ENCODE results near the gene OLFML1.
A peak's percentile ranks its signal among the peaks of the same experiment; 100 is the strongest.
"Not testable (repeated sequence)": the region's sequence is repeated elsewhere in the genome, so short reads cannot be mapped to it uniquely, and the experiment has no call there.

Gene OLFML1

DNA sequence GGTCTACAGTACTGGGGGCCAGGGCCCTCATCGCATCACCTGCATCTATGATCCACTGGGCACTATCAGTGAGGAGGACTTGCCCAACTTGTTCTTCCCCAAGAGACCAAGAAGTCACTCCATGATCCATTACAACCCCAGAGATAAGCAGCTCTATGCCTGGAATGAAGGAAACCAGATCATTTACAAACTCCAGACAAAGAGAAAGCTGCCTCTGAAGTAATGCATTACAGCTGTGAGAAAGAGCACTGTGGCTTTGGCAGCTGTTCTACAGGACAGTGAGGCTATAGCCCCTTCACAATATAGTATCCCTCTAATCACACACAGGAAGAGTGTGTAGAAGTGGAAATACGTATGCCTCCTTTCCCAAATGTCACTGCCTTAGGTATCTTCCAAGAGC, 24.7 kb downstream of the OLFML1 start:
- DNase-seq (ENCODE audit: extremely low read depth in 1 of 2, low read depth in 1 of 2): no peak

DNA sequence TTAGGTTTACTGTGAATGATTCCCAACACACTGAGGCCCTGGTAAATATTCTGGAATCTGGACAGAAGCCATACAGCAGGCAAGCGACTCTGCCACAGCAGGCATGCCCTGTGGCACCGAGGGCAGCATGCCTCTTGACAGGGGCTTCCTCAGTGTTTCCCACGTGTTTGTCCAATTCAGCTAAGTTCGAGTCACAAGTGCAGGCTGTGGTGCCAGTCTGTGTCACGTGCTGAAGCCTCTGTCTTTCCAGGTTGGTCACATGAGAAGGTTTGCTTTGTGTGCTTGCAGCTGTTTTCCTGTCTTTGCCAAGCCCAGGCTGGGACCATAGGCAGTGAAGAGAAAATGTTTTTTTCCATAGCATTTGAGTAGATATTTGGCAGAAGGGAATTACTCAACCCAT, 26.1 kb downstream of the OLFML1 start:
- no peak for DNase-seq (ENCODE audit: extremely low read depth in 1 of 2, low read depth in 1 of 2)

DNA sequence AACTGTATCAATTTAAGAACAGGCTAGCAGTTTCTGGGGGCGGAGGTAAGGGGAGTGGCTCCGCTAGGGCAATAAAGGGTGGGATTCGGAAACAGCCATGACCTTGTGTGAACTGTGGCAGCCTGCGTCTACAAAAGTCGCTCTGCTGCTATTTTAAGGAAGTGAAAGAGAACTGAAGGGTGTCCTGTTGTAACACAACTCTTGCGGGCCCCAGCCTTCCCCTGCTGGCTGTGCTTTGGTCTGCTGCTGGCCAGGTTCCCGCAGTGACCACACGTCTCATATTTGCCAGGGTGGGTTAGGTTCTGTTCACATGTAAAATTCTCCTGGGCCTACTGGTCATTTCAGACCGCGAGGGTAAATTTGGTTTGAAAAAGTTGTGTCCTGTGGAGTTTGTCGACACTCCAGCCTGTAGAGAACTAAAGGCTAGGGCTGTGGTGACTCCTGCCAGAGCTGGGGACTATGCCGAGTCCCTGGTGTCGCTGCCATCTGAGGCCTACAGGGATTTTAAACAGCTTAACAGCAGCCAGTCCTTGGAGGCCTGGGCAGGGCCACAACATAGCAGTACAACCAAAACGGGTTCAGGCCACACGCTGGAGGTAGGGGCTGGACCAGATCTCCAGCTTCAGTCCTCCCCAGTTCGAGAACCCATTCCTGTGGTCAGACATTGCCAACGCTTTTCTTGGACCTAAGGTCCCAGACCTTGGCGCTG, 27.4 kb downstream of the OLFML1 start:
- DNase-seq (ENCODE audit: extremely low read depth in 1 of 2, low read depth in 1 of 2): no peak

DNA sequence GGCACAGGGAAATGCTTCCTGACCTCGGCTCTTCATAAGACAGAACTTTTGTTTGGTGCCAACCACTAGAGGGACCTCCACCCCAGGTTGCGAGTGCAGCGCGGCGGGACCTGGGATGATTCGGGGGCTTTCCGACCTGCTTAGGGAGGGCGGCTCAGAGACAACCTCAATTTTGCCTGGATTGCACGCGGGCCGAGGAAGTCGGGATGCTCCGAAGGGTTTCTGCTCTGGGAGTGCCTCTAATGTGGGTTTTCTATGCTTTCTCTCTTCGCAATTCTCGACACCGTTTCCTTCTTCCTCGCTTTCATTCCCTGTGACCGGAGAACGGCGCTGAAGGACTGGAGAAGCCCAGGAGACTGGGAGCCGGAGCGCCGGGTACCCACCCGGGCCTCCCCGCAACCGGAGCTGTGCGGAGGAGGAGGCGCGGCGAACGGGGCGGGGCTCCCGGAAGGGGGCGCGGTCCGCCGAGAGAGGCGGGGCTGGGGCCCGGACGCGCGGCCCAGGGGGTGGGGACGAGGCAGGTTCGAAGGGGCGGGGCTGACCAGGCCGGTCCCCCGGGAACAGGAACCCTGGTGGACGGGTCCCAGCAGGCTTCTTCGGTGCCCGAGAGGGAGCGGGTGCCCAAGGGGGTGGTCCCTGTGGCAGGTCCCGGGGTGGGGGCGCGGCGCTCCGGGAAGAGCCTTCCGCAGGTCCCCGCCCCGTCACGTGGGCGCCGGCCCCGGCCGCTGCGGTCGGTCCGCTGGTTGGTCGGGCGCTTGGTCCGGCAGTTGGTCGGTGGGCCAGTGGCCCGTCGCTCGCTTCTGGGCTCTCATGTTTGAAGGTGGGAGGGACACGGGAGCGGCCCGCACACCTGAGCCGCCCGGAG, 28.2 kb downstream of the OLFML1 start, which contains the start of gene PPFIBP2:
TSS of gene PPFIBP2 (plus strand) at position 766 of the 865 bp plus-strand sequence. CDS start 35,477 bp downstream, outside the sequence.
- DNase-seq (ENCODE audit: extremely low read depth in 1 of 2, low read depth in 1 of 2): peak; percentile 29 to 80

DNA sequence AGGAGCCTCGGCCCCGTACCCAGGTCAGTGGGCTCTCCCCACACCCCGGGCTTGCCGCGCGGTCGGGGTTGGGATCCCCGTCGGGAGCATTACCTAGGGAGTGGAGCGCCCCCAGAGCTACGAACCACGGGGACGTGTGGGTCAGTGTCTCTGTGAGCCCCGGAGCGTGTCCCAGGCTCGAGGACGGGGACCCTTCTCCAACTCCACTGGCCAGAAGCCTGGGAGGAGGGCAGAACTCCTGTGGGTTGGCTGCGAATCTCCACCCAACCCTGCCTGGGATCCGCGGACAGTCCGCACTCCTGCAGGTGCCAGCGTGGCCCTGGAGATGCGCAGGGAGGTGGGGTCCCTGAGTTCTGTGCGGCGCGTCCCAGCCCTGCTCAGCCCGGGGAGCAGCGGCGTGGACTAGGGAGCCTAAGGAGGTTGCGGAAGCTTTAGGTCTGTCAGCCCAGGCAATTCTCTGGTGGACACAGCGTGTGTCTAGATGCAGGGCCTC, 28.8 kb downstream of the OLFML1 start:
- no peak for DNase-seq (ENCODE audit: extremely low read depth in 1 of 2, low read depth in 1 of 2)

DNA sequence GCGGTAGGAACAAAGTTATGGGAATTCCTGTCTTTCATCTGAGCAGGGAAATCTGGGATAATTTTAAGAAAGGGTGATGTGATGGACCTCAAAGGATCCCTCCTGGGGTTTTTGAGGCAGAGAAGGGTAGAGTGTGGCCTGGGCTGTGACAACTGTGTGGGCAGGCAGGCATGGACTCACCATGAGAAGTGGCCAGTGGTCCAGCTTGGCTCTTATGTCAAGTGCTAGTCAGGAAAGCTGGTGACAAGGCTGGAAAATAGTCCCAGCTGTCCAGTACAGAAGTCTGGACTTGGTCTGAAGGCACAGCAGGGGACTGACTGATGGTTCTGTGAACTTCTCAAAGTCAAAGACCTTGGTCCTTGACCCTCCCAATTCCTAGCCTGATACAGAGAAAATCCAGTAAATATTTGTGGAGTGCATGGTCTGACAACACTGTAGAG, 30.2 kb downstream of the OLFML1 start:
- DNase-seq (ENCODE audit: extremely low read depth in 1 of 2, low read depth in 1 of 2): no peak

DNA sequence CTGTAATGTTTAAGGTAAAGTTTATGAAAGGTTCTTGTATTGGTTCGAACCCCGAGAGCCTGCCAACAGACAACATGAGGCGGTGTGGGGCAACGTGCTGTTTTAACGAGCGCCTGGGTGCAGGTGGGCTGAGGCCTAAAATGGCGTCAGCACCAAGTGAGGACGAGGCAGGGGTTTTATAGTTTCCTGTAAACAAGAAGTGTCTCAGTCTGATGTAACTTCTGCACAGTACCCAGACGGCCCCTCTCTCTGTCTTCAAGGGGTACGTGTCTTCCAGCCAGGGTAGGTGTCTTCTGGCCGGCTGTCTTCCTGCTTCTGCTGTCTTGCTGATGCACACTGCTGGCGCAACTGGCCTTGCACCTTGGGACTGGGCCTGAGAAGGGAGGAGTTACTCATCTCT, 31.2 kb downstream of the OLFML1 start:
- no peak for DNase-seq (ENCODE audit: extremely low read depth in 1 of 2, low read depth in 1 of 2)

DNA sequence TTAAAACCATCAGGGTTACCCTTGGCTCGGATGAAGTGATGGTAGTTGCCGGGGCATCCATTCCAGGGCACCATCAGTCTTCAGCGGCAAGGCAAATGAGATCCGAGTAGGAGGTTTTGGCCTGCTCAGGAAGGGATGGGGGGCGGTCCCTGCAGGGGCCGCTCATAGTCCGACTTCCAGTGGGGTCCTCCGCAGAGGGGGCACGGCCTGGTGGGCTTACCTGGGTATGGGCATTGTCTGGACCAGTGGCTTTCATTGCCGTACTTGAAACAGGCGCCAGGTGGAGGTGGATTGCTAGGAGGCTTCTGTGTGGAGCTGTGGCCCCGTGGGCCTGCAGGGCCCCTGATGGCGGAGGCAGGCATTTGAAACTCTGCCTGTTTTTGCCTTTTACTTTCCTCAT, 32.4 kb downstream of the OLFML1 start:
- not testable (repeated sequence) for DNase-seq (ENCODE audit: extremely low read depth in 1 of 2, low read depth in 1 of 2)

DNA sequence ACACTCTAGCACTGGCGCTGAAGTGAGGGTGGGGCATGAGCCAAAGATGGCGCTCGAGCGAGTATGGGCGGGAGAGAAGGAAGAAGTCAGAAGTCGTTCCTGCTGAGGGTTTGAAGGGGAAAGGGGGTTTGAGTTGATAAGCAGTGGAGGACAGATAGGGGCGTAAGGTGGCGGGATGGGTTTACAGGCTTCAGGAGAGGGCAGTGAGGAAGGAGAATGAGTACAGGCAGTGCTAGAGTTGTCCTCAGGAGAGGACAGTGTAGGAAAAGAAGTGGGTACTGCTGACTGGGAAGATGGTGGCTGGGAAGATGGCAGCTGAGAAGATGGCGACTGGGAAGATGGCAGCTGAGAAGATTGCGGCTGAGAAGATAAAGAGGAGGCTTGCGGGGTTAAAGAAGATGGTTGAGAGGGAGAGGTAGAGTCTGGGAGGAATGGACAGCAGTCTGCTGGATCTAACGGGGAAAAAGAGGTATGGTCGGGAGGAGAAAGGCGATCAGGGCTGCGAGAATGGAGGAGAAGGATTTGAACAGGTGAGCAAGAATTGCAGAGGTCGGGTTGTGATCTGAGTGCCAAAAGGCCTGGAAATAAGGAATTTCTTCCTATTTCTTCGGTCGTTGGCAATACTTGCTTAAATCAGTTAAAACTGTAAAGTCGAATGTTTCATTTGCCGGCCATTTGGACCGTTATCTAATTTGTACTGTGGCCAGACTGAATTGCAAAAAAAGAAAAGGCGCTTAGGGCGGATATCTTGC, 33.7 kb downstream of the OLFML1 start:
- DNase-seq (ENCODE audit: extremely low read depth in 1 of 2, low read depth in 1 of 2): no peak

DNA sequence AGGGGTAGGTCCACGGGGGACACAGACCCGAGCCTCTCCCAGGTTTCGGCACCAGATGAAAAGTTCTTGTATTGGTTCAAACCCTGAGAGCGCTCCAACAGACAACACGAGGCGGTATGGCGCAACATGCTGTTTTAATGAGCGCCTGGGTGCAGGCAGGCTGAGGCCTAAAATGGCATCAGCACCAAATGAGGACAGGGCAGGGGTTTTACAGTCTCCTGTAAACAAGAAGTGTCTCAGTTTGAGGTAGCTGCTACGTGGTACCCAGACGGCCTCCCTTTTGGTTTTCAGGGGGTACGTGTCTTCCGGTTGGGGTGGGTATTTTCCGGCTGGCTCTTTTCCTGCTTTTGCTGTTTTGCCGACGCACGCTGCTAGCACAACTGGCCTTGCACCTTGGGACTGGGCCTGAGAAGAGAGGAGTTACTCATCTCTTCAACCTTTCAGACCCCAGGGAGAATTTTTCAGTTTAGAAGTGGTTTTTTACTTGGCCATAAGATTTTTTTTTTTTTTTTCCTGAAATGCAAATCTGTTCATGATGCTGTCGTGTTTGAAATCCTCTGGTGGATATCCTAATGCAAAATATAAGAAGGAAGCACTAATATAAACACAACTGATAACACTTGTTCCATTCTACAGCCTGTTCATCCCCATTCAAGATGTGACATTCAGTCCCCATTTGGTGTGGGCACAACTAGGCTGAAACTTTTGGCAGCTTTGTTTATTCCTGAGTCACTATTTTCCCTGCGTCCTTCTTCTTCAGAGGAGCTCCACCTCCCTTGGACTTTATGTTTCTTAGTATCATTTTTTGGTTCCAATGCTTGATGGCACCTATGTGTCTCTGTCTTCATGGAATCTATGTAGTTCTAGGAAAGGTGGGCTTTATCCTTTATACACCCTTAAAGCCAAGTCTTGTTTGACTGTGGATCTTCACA, 35.0 kb downstream of the OLFML1 start:
- DNase-seq (ENCODE audit: extremely low read depth in 1 of 2, low read depth in 1 of 2): no peak

DNA sequence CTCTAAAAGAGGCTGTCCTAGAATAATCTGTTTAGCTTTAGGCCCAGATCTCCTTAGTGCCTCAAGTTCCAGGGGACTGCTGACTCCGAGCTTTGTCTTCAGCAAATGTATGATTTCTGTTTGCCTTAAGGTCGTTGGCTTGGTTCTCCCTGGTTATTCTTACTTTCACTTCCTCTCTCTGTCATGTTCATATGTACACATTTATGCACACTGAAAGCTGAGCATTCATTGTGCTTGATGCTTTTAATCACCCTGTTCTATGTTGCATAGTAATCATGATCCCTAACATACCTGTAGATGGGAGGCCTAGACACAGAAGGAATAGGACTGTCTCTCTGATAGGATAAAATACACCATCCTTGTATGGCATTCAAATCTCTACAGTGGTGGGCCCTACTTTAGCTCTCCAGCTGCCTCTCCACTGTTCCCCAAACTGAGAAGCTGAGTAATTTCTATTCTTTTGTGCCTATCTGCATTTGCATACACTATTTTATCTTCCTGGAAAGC, 35.7 kb downstream of the OLFML1 start:
- no peak for DNase-seq (ENCODE audit: extremely low read depth in 1 of 2, low read depth in 1 of 2)

DNA sequence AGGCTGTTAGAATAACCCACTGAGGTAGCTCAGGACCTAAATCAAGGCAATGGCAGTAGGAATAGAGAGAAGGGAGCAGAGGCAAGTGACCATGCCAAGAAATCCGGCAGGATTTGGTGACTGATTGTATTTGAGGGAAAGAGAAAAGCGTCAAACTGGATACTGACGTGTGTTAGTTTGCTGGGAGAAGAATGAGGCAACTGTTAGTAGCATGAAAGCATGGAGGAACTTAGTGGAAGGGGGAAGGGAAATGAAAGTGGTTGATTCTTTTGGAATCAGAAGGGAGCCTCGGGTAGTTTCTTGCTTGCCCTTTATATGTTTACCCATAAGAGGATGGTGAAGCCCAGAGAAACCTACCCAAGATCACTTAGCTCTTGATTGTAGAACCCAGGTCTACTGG, 36.8 kb downstream of the OLFML1 start:
- DNase-seq (ENCODE audit: extremely low read depth in 1 of 2, low read depth in 1 of 2): no peak

DNA sequence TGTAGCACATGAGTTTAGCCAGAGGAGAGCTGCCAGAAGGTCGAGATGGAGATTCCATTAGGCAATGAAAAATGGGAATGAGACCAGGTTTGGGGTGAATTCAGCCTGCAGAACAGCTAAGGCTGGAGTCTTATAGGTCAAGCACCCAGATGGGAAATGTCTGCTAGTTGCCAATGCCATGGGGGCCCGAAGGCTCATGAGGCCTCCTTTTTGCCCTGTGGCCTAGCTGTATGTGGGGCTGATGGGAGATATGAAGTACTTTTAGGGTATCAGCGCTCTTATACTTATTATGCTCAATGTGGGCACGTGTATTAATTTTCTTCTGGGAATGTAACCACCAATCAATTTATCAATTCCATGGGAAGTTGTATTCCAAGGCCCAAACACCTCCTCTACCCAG, 37.2 kb downstream of the OLFML1 start:
- no peak for DNase-seq (ENCODE audit: extremely low read depth in 1 of 2, low read depth in 1 of 2)

DNA sequence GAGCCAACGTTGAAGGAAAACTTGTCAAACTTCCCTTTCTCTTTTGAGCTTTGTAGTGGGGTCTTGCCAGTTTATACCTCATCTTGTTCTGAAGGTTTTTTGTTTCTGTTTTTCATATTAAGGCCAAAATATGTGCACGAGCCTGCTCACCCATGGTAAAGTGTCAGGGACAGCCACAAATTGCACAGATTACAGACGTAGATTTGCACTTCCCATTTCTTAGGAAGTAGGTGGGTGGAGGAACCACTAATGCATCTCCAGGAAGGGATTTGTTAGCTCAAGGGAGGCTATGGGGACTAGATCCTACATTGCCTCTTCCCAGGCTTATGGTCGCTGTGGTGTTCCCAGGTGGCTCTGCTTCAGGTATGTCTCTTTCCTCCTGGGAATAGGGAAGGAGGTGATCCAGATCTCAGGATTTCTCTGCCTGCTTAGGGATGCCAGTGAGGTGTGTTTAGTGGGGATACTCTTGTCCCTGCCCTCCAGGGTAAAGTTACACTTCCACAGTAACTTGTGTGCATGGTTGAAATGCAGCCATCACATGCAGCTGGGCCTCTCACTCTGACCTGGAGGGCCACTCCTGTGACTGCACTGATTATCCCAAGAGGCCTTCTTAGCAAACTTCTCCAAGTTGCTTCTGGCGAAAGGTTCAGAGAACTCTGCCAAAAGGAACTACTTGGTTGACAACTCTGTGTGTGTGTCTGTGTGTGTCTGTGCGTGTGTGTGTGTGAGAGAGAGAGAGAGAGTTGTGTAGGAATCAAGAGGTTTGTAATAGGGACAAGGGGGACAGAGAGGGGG, 38.3 kb downstream of the OLFML1 start:
- no peak for DNase-seq (ENCODE audit: extremely low read depth in 1 of 2, low read depth in 1 of 2)

DNA sequence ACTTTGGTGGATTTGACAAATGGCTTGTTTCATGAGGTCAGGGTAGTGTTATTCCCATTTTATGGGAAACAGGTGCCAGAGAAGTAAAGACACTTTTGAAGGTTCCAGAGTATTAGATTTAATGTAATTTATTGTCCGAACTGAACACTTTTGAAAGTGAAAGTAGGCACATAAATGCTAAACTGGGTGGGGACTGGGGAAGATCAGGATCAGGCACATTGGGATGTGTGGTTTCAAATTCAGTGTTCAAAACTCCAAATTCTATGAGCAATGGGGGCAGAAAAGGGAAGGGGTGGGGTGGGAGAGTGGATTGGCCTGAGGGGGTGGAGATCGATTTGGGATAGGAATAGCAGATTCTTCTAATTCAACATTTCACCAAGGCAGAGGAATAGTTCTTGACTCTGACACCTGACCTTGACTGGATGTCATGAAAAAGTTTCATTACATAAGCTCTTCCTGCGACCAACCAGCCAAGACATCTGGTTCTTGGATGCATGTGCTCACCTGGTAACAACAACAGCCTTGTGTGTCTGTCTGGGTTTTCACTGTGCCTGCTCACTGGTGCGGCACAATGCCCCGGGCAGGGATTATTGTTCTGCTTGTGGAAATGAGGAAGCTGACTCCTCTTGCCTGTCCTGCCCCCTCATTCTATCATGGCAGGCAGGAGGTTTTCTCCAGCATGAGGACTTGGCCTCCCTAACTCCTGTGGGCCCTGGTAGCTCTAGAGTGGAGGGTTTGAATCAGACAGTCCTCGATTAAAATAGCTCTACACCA, 39.3 kb downstream of the OLFML1 start:
- no peak for DNase-seq (ENCODE audit: extremely low read depth in 1 of 2, low read depth in 1 of 2)

DNA sequence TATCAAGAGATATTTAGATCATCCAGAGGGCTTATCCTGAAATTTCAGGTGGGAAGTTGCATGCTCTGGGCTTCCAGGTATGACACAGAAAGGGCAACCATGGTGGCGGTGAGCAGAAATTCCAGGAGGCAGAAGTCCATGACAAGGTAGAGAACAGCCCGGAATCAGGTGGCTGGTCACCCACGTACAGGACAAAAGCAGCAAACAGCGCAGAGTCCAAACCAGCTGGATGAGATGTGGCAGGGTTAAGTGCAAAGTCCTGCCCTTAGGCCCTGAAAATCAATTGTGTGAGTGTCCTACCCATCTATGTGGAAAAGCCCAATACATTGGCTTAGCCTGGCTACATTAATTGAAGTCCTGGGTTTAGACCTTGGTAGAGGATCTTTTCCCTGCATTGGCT, 40.1 kb downstream of the OLFML1 start:
- no peak for DNase-seq (ENCODE audit: extremely low read depth in 1 of 2, low read depth in 1 of 2)

DNA sequence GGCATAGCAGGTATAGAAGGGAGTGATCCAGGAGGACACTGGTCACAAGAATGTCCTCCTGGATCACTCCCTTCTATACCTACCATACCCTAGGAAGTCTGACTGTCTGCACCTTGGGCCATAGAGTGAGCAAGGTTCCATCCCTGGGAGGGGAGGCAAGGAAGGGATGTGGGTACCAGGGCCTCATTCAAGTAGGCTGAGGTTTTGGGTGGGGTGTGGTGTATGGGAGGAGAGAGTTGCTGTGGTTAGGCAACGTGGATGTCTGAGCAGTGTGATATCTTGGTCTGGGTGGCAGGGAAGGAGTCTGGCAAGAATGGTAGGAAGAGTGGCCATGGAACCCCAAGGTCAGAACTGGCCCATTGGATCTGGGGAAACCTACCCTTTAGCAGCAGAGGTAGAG, 41.7 kb downstream of the OLFML1 start:
- DNase-seq (ENCODE audit: extremely low read depth in 1 of 2, low read depth in 1 of 2): no peak

DNA sequence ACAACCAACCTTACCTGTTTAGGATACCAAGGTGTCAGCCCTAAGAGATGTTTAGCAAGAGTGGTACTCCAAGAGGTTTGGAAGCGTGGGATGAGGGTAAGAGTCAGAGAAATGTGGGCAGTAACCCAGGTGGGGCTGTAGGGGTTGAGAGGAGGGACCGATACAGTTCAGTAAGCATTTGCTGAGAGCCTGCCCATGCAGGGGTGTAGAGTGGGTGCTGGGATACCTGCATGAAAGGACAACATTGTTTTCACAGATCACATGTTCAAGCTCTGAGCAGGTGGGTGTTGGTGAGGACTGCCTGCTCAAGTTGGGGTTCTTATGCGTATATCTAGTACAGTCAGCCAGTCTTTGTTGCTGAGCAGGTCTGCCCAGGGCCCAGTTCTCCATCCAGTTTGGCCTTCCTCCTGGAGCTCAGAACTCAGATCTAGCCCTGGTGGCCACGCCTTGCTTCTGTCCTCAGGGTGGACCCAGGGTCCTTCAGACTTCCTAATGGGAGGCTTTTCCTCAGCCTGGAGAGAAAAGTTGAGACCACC, 43.3 kb downstream of the OLFML1 start:
- no peak for DNase-seq (ENCODE audit: extremely low read depth in 1 of 2, low read depth in 1 of 2)

Data from activated CD8-positive, alpha-beta memory T cell treated with anti-CD3 and anti-CD28 coated beads for 1 hour (primary cell).